HEK293 (cell line): ENCODE data around the gene POLD3.

Source experiments
- CTCF ChIA-PET: fragments of 350-600 bp; formaldehyde crosslinking; extraction: SDS; loops from one replicate; lab custom pipeline; 2021; ENCODE audit warnings: antibody characterized with exemption; lab: Yijun Ruan, JAX
- POLR2A ChIA-PET: fragments of 300-600 bp; formaldehyde crosslinking; extraction: SDS; loops from one replicate; lab custom pipeline; 2020; ENCODE audit warnings: antibody characterized with exemption, inconsistent platforms; lab: Yijun Ruan, JAX
- H3K27ac ChIP-seq: fragments of 200-500 bp; sonication (Bioruptor generic); 2 replicates; pipeline ENCODE4 v1.5.1; 2014; ENCODE audit warnings: low read depth, low read length, control low read depth, inconsistent platforms; ENCODE audit errors: extremely low read depth
- H3K36me3 ChIP-seq, 2 experiments: fragments of 200-500 bp in 1 of 2; sonication (Bioruptor generic) in 1 of 2; 1 replicate in 1 of 2; 2 replicates in 1 of 2; pipeline ENCODE4 v1.5.1; 2014 to 2017; ENCODE audit warnings: inconsistent platforms in 2 of 2, low read length in 2 of 2; ENCODE audit not compliant: control insufficient read depth in 2 of 2, insufficient read depth in 1 of 2
- H3K4me1 ChIP-seq: fragments of 200-500 bp; sonication (Bioruptor generic); 2 replicates; pipeline ENCODE4 v1.5.1; 2014; ENCODE audit warnings: mild to moderate bottlenecking, low read length, inconsistent platforms; ENCODE audit not compliant: control insufficient read depth, insufficient read depth
- H3K4me3 ChIP-seq: 2 replicates; pipeline ENCODE4 v1.5.1; 2011; ENCODE audit warnings: low read depth, mild to moderate bottlenecking, control low read depth, low read length, moderate library complexity
- H3K9me3 ChIP-seq: fragments of 200-500 bp; sonication (Bioruptor generic); 2 replicates; pipeline ENCODE4 v1.5.1; 2014; ENCODE audit warnings: low read depth, low read length, inconsistent platforms; ENCODE audit not compliant: control insufficient read depth, insufficient read depth
- GLIS2 ChIP-seq: fragments of 450-650 bp; formaldehyde crosslinking; IDR thresholded peaks from 2 replicates; pipeline ENCODE4 v1.5.1; 2016; ENCODE audit warnings: missing biosample characterization, missing genetic modification characterization
- HIC1 ChIP-seq: fragments of 450-650 bp; formaldehyde crosslinking; IDR thresholded peaks from 2 replicates; pipeline ENCODE4 v1.5.1; 2016; ENCODE audit warnings: missing biosample characterization, missing genetic modification characterization
- KLF8 ChIP-seq: fragments of 450-650 bp; formaldehyde crosslinking; IDR thresholded peaks from 2 replicates; pipeline ENCODE4 v1.5.1; 2016; ENCODE audit warnings: missing biosample characterization, missing genetic modification characterization
- RBAK ChIP-seq: fragments of 450-650 bp; formaldehyde crosslinking; IDR thresholded peaks from 2 replicates; pipeline ENCODE4 v1.5.1; 2016; ENCODE audit warnings: missing biosample characterization, missing genetic modification characterization
- TRIM28 ChIP-seq: IDR thresholded peaks from 2 replicates; pipeline ENCODE4 v1.6.1; 2011; ENCODE audit warnings: low read length, control low read depth, borderline replicate concordance
- YY1 ChIP-seq: fragments of 450-650 bp; formaldehyde crosslinking; IDR thresholded peaks from 2 replicates; pipeline ENCODE4 v1.5.1; 2018; ENCODE audit warnings: missing biosample characterization, missing genetic modification characterization
- ZBTB17 ChIP-seq: fragments of 450-650 bp; formaldehyde crosslinking; IDR thresholded peaks from 2 replicates; pipeline ENCODE4 v1.5.1; 2016; ENCODE audit warnings: missing biosample characterization, missing genetic modification characterization
- ZBTB8A ChIP-seq: fragments of 450-650 bp; formaldehyde crosslinking; IDR thresholded peaks from 2 replicates; pipeline ENCODE4 v1.5.1; 2016; ENCODE audit warnings: missing biosample characterization, missing genetic modification characterization
- ZEB2 ChIP-seq: fragments of 450-650 bp; formaldehyde crosslinking; IDR thresholded peaks from 2 replicates; pipeline ENCODE4 v1.5.1; 2016; ENCODE audit warnings: missing biosample characterization, missing genetic modification characterization
- ZFHX2 ChIP-seq: fragments of 450-650 bp; formaldehyde crosslinking; conservative IDR thresholded peaks from 2 replicates; pipeline ENCODE4 v1.5.1; 2016; ENCODE audit warnings: missing biosample characterization, missing genetic modification characterization
- ZNF174 ChIP-seq: fragments of 450-650 bp; formaldehyde crosslinking; IDR thresholded peaks from 2 replicates; pipeline ENCODE4 v1.5.0; 2017; ENCODE audit warnings: missing biosample characterization, mild to moderate bottlenecking, missing genetic modification characterization
- ZNF223 ChIP-seq: fragments of 450-650 bp; formaldehyde crosslinking; IDR thresholded peaks from 2 replicates; pipeline ENCODE4 v1.5.1; 2016; ENCODE audit warnings: missing biosample characterization, missing genetic modification characterization
- ZNF266 ChIP-seq: fragments of 450-650 bp; formaldehyde crosslinking; IDR thresholded peaks from 2 replicates; pipeline ENCODE4 v1.5.1; 2016; ENCODE audit warnings: missing biosample characterization, missing genetic modification characterization, low read depth
- ZNF280C ChIP-seq: fragments of 450-650 bp; formaldehyde crosslinking; IDR thresholded peaks from 2 replicates; pipeline ENCODE4 v1.5.1; 2016; ENCODE audit warnings: missing biosample characterization, missing genetic modification characterization
- ZNF394 ChIP-seq: fragments of 450-650 bp; formaldehyde crosslinking; IDR thresholded peaks from 2 replicates; pipeline ENCODE4 v1.5.1; 2016; ENCODE audit warnings: missing biosample characterization, missing genetic modification characterization, mild to moderate bottlenecking, moderate library complexity, borderline replicate concordance
- ZNF423 ChIP-seq: fragments of 450-650 bp; formaldehyde crosslinking; IDR thresholded peaks from 2 replicates; pipeline ENCODE4 v1.5.1; 2016; ENCODE audit warnings: missing biosample characterization, missing genetic modification characterization
- ZNF513 ChIP-seq: fragments of 450-650 bp; IDR thresholded peaks from 2 replicates; pipeline ENCODE4 v1.5.1; 2018; ENCODE audit warnings: missing biosample characterization, missing genetic modification characterization
- ZNF514 ChIP-seq: fragments of 450-650 bp; formaldehyde crosslinking; IDR thresholded peaks from 2 replicates; pipeline ENCODE4 v1.5.1; 2016; ENCODE audit warnings: missing biosample characterization, missing genetic modification characterization
- ZNF529 ChIP-seq: fragments of 450-650 bp; formaldehyde crosslinking; IDR thresholded peaks from 2 replicates; pipeline ENCODE4 v1.5.1; 2017; ENCODE audit warnings: missing genetic modification characterization, missing biosample characterization; ENCODE audit not compliant: insufficient replicate concordance
- ZNF610 ChIP-seq: fragments of 450-650 bp; formaldehyde crosslinking; IDR thresholded peaks from 2 replicates; pipeline ENCODE4 v1.5.1; 2016; ENCODE audit warnings: missing biosample characterization, missing genetic modification characterization, borderline replicate concordance
- ZNF621 ChIP-seq: fragments of 450-650 bp; formaldehyde crosslinking; IDR thresholded peaks from 2 replicates; pipeline ENCODE4 v1.5.1; 2017; ENCODE audit warnings: missing biosample characterization, missing genetic modification characterization
- ZNF654 ChIP-seq: fragments of 450-650 bp; formaldehyde crosslinking; IDR thresholded peaks from 2 replicates; pipeline ENCODE4 v1.5.1; 2016; ENCODE audit warnings: low read depth, missing biosample characterization, missing genetic modification characterization
- ZNF670 ChIP-seq: fragments of 450-650 bp; formaldehyde crosslinking; IDR thresholded peaks from 2 replicates; pipeline ENCODE4 v1.5.1; 2016; ENCODE audit warnings: missing biosample characterization, missing genetic modification characterization, low read depth
- ZNF707 ChIP-seq: fragments of 450-650 bp; formaldehyde crosslinking; IDR thresholded peaks from 2 replicates; pipeline ENCODE4 v1.5.1; 2016; ENCODE audit warnings: missing biosample characterization, missing genetic modification characterization

POLD3 gene

GRCh38 chr11:74570266-74571061 lies 21.9 kb upstream of the POLD3 start:
- CTCF ChIA-PET: interaction anchor here (0.5 to 8.6 kb wide), 21 partner anchors 14 to 680 kb away, joined by 3 to 187 read pairs (median 3); partner anchors contain the start of genes LIPT2 and POLD3
- Histone ChIP-seq H3K9me3 (no peaks in the 10 kb centered on the region), H3K36me3 (no peaks in the 10 kb centered on the region), H3K4me1 (no peaks in the 10 kb centered on the region), H3K27ac (no peak overlapping the region), H3K4me3 (no peak overlapping the region)
- TF ChIP-seq ZNF610 (tag by site-specific recombination): peak; percentile 71; the same call in 1 of the 2 replicates
- no peak for TF ChIP-seq ZNF223 (tag by site-specific recombination)
- TF ChIP-seq ZNF654 (tag by site-specific recombination): peak; percentile 67
- POLR2A ChIA-PET: interaction anchor here (1.5 to 1.8 kb wide), 2 partner anchors 77 to 78 kb away, joined by 4 to 7 read pairs; partner anchors contain the start of gene LIPT2

- POLR2A ChIA-PET: interaction anchor here (1.0 to 1.8 kb wide), 2 partner anchors 21 to 78 kb away, joined by 3 to 7 read pairs; partner anchors contain the start of genes LIPT2 and POLD3
- H3K9me3 ChIP-seq: no peaks in the 10 kb centered on the region
- no peak for TF ChIP-seq ZEB2 (tag by site-specific recombination)
- TF ChIP-seq, all 188 proteins: peak for 0
- Histone ChIP-seq H3K4me3 (no peak overlapping the region), H3K4me1 (no peaks in the 10 kb centered on the region), H3K36me3 (no peaks in the 10 kb centered on the region), H3K27ac (no peak overlapping the region)
- CTCF ChIA-PET: interaction anchor here (0.5 to 8.6 kb wide), 19 partner anchors 15 to 679 kb away, joined by 3 to 187 read pairs (median 3); partner anchors contain the start of genes LIPT2 and POLD3
Measured at GRCh38 chr11:74571062-74571399, 21.4 kb upstream of the POLD3 start.

GRCh38 chr11:74572349-74572748 lies 20.0 kb upstream of the POLD3 start:
- no peaks in the 10 kb centered on the region for H3K36me3 ChIP-seq
- H3K9me3 ChIP-seq: no peaks in the 10 kb centered on the region
- no peaks in the 10 kb centered on the region for H3K4me1 ChIP-seq
- TF ChIP-seq YY1 (no peak), HIC1 (tag by site-specific recombination) (no peak), KLF8 (tag by site-specific recombination) (no peak), ZNF529 (no peak), ZNF280C (tag by site-specific recombination) (no peak), ZNF174 (no peak), GLIS2 (tag by site-specific recombination) (no peak), ZNF394 (tag by site-specific recombination) (no peak), ZFHX2 (tag by site-specific recombination) (no peak), ZBTB17 (tag by site-specific recombination) (no peak), ZNF513 (no peak), ZNF670 (no peak), TRIM28 (no peak), RBAK (tag by site-specific recombination) (no peak), ZBTB8A (tag by site-specific recombination) (no peak), ZNF707 (tag by site-specific recombination) (no peak), ZNF423 (no peak), ZNF266 (tag by site-specific recombination) (no peak), ZNF621 (no peak), ZNF514 (tag by site-specific recombination) (no peak)
- no peak overlapping the region for H3K27ac ChIP-seq
- ChIA-PET CTCF (interaction anchor here (1.4 to 8.6 kb wide), 5 partner anchors 84 to 608 kb away, joined by 5 to 187 read pairs (median 18); no protein-coding TSS in a partner anchor), POLR2A (interaction anchor here (1.8 kb wide), 1 partner anchor 79 kb away, joined by 7 read pairs; the partner anchor contains the start of gene LIPT2)
- no peak overlapping the region for H3K4me3 ChIP-seq
